GM19035 (cell line): Measurements from ENCODE around the gene SPTLC3.

Experiments
- ATAC-seq: cut with Tn5 transposase; IDR thresholded peaks from one replicate; pipeline ENCODE4 v1.9.1; 2021; ENCODE audit not compliant: unreplicated experiment

The SPTLC3 gene

DNA sequence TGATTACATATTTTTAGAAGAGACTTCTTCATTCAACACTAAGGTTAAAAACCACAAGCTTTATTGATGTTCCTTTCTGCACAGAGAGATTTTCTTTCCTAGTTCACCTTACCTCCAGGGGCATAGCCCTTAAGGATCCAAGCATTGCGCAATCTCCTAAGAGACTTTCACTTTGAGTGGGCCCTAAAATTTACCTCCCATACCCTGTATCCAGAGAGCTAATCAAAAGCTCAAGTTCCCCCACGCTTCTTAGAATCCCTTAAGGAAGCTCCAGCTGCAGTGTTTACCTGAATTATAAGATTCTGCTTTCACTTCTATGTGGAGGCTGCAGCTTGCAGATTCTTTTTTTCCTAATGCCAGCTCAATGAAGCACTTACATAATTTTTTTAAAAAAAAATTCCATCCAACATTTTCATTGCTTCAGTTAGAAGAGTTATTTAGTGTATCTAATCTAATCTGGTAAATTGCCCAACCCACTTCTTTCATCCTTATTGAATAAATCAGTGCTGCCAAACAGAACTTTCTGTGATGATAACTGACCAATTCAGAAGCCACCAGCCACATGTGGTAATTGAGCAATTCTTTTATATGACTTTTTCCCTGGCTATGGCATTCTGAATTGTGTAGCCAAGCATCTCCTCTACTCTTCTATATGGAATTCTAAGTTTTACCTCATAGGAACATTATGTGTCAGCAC, 24.6 kb upstream of the SPTLC3 start:
- no peak for ATAC-seq

DNA sequence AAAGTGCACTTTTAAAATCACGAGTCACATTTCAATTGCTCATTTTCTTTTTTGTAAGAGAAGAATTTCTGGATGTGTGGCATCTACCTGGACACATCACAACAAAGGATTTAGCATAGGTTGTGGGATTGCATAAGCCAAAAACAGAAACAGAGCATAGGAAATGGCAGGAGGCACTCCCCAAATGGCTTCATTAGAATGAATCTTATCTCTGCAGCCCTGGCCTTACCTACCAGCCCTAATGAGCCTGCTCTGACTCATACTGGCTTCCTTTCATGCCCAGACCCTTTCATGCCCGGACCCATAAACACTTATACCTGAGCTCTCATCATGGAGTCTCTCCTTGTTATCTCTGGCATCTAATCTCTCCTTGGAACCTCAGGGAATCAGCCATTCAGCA, 23.9 kb upstream of the SPTLC3 start:
- no peak for ATAC-seq

DNA sequence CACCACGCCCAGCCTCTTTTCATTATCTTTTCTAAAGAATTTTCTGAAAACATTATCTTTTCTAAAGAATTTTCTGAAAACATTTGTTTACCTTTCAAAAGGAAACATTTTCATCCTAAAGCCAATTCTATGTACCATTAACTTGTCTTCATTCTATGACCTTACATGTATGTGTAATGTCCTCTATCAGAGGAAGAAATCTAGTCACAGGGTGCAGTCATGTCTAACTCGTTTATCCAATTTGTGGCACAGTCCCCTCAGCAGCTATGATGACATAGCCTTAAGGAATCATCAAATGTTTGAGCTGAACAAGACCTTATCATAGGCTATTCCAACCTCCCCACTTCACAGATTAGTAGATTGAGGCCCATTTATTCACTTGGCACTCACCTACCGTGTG, 21.5 kb upstream of the SPTLC3 start:
- no peak for ATAC-seq

DNA sequence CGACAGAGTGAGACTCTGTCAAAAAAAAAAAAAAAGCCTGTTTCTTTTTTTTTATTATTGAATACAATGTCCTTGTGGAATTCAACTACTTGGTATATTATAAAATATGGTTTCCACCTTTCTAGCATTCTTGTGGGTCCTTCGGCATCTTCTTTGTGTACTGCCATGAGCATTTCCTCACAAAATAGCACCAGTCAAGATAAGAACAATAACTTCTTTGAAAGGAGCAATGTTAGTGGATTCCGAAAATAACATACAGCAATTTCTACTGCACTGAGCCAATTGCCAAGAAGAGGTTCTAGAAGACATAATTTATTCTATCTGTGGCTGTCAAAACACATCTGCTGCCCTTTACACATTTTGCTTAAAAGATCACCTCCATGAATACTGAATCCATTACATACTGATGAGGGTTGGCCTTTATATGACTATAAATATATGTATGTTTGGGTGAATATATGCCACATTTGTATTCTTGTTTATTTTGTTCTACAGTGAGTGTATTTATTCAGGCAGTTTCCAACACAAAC, 19.1 kb upstream of the SPTLC3 start:
- ATAC-seq = no peak

DNA sequence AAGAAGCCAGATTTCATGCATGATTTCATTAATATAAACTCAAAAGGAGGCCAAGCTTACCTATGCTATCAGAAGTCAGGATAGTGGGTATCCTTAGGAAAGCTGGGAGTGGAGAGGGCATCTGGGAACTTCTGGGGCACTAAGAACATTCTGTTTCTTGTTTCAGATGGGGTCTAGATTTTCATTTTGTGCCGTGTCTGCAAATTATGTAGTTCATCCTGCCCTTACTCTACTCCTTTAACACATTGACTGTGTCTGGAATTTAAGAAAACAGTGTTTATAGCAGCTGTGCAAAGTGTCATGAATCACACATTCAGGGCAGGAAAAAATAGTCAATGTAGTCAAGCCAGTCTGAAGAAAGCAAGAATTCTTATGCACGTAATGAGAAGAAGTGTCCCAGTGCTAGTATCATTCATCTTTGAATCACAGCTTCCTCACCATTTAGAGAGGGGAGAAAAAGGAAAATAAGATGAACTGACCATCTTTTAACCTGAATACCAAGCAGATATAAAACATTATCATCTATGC, 11.6 kb upstream of the SPTLC3 start:
- ATAC-seq = no peak

DNA sequence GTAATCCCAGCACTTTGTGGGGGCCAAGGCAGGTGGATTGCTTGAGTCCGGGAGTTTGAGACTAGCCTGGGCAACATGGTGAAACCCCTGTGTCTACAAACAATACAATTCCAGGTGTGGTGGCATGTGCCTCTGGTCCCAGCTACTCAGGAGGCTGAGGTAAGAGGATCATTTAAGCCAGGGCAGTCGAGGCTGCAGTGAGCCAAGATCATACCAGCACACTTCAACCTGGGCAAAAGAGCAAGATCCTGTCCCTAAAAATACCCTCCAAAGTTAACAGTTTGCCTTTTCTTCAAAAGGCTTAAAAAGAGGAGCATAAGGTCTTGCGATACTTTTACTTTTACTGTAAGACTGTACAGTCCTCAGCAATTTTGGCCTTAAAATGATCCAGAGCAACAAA, 10.7 kb upstream of the SPTLC3 start:
- ATAC-seq = no peak

DNA sequence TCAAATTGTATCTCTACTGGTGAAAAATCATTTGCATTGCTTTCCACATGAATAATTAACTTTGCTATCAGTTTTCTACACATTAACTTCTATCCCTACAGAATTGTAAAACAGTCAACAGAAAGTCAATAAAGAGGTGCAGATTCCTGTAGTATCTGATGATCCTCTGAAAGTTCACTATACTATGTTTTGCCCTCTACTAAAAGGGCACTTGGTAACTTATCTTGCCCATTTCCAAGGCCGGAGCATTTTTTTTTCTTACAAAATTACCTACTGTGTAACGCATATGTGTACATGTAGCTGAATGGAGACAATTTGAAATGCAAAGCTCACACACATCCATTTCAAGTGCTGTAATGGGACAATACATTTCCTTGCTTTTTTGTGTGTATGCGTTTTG, 9.6 kb upstream of the SPTLC3 start:
- no peak for ATAC-seq

DNA sequence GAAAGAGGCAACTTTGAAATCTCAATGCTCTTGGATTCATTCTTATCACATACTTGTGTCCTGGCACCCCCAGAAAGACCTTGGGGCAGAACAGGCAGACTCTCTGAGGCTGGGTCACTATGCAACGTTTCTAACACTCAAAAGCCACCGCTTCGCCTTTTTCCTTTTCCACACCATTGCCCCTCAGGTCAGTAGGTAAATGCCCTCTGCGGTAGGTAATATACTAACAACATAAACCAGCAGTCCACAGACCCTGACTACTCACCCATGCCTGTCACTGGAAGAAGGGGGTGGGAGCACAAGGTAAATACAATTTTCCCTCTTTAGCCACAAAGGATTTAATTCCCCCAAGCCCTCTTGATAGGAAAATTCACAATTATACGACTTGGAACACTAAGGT, 6.5 kb upstream of the SPTLC3 start:
- ATAC-seq = no peak

DNA sequence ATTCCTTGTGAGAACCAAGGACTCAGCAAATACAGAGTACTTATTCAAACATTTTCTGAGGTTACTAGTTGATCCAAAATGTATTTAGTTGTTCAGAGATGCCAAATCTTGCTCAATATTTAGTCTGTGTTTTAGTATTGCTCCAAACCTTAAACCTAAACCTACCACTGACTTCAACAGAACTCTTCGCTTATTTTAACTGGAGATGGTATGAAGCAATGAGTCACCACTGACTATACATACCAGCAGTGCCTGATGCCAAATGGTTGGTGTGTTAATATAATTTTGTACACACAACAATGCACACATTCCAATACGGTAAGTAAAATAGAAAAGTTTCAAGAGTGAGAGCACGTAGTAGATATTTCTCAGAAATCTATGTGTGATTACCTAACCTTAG, 1.9 kb upstream of the SPTLC3 start:
- no peak for ATAC-seq

DNA sequence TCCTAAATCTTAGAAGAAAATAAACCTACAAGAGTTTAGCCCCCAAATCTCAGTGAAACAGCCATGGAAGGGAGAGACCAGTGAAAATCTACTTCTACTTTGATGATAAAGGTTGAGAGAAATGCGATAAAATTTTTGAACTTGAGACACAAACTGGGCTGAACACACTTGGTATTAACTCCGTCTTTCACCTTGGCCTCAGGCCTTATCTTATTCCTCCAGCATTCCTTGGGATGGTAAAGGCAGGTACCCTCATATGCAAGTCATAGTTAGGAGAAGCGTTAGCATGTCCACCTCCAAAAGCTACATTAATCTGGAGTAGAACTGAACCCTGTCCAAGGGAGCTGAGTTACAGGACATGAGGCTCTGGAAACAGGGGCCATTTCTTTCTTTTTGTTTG, 1.2 kb upstream of the SPTLC3 start:
- no peak for ATAC-seq

DNA sequence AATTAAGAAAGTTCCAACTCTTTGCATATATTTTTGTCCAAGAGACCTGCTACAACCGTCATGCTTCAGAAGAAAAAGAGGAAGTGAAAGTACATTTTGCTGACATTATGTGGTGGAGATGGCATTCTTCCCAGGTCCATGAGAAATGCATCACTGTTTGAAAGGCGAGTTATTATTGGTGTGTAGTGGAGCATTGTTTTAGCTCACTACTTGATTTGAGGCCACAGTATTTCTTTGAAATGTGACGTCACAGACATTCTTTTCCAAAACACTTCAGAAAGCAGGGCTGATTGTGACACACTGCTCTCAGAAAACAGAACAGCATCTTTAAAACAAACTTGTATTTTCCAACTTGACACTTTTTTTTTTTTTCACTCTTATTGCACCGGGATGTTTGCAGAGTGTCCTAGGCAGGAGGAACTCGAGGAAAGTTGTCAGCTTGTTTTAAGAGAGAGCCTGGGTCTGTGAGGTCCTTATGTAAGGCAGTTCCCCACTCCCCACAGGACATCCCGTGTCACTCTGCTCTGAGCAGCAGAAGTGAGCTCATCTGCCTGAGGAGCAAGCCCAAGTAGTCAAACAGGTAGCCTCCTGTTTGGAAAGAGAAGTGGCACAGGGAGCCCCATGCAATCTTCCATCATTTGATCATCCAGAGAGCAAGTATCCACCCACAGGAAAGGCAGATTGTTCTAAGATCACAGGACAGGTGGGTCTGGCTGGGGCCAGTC, 1.1 kb downstream of the SPTLC3 start:
- peak; percentile 92 for ATAC-seq

DNA sequence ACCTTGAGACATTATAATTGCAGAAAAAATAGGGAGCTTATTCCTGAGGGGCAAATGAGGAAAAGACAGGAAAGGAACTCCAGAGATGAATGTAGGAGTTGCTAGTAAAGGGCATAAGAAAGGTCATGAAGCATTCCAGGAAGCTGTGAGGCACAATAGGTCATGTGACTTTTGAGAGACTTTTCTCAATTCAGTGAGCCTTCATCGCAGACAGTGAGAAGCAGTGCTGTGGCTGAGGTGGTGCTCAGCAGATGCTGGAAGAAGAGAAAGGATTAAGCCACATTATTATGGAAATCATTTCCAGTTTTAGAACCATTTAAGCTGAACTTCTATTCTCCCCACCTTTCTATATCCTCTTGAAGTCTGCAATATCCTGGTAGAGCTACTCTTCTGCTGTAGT, 4.1 kb downstream of the SPTLC3 start:
- ATAC-seq = no peak

DNA sequence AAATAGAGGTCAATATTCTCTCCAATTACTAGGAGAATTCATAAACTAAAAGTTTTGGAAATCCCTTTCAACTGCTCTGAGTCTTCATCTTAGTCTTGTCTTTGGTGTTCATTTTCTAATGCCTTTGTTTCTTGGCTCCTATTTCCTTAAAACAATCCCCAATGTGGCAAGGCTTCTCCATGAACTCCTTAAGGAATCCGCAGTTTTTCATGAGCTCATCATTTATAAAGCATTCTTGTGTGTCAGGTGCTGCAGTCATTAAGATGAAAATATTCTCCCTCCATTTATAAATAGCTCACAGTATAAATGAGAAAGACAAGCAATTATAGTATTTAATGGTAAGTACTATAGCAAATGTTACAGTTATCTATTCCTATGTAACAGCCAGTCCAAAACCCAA, 4.6 kb downstream of the SPTLC3 start:
- no peak for ATAC-seq

DNA sequence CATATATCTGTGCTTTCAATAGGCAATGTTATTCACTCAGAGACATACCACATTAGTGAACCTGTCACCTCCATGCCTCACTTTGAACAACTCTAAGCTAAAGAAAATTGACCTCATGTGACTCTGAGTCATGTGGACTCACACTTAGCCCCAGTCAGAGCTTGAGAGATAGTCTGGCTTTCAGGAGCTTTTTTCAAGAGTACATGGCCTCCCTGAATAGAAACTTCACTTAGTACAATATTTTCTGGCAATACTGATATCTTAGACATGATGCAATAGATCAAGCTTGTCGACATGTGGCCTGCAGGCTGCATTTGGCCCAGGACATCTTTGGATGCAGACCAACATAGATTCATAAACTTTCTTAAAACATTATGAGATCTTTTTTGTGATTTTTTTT, 8.5 kb downstream of the SPTLC3 start:
- no peak for ATAC-seq

DNA sequence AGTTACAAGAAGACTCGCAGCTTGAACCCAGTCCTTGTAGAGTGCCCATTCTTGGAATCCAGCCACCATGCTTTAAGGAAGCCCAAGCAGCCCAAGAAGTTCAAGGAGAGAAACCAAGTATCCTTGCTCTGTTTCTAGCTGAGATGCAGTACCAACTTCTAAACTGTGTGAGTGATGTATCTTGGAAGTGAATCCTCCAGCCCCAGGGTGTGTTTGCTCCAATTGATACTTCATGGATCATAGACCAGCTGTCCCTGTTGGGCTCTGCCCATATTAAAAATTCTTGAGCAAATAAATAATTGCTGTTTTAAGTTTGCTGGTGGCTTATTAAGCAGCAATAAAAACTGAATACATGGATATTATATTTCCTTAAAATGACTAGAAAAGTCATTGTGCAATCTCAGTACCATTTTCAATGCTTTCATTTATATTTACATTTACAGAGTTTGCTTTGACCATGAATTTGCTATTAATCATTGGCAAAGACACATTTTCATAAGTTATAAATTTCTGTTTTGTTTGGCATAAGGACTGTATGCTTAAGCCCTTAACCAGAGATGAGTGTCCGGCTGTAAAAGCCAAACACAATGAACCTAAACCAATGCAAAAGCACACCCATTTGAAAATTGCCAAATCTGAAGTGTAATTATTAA, 9.2 kb downstream of the SPTLC3 start:
- no peak for ATAC-seq

DNA sequence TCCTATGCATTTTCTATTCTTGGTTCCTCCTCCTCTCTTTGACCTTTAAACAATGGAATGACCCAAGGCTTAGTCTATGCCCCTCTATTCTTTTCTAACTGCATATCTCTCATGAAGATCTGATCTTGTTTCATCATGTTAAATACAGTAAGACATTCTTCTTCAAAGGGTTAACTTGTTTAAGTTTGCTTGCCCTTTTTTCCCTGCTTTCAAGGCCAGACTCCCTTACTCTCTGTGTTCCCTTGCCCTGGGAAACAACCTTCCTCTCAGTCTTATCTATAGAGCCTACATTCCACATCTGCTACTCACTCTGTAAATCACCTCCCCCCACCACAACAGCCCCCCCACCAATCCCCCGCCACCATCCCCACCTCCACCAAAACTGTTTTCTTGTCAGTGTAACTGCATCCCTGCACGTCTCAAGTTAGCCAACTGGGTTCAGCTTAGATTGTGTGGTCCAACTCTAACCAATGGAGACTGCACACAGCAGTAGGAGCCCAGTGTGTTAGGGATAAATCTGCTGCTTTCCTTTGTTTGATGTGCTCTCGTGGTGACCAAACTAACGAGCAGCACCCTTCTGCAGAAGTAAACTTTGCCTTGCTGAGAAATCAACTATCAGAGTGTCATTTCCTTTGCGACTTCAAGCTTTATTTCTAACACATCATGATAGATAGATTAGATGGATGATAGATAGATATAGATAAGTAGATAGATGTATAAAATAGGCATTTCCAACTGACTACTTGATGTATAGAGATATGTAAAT, 12.6 kb downstream of the SPTLC3 start:
- ATAC-seq = no peak

DNA sequence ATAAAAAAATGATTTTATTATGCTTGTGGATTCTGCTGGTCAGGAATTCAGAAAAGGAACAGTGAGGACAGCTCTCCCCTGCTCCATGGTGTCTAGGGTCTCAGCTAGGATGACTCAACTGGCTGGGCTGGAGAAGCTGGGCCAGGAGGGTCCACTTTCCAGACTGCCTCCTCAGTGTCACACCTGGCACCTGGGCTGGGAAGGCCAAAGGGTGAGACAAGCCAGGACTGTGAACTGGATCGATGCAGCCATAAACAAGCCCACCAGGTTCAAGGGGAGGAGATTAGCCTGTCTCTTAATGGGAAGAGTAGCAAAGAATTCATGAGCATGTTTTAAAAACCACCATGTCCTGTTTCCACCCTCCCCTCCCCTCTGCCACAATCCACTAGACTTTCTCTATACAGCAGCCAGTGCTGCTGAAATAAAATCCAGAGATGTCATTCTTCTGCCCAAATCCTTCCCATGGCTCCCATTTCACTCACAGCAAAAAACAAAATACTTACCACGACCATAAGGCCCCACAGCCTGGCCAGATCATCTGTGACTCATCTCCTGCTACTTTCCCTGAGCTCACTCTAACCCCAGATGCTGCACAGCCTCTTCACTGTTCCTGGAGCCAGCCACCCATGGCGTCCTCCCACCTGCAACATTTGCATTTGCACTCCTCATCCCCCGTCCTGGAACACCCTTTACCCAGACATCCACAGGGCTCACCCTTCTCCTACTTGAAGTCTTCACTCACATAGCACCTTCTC, 13.8 kb downstream of the SPTLC3 start:
- no peak for ATAC-seq

DNA sequence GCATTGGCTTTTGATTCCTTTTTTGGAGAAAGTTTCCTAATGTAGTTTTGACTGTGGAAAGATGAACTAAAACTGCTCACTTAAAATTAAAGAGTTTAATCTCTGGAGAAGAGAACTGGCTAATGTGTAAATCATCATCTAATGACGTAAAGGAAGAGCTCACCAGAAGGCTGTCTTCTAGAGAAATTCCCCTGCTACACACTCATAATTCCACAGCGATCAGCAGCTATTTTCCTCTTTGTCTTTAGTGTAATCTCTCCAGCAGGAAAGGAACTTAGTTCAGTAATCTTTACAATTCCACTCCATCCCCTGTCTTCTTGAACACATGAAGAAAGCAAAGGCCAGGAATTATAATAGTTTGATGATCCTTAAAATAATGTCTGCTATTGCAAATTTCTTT, 15.8 kb downstream of the SPTLC3 start:
- ATAC-seq = no peak

DNA sequence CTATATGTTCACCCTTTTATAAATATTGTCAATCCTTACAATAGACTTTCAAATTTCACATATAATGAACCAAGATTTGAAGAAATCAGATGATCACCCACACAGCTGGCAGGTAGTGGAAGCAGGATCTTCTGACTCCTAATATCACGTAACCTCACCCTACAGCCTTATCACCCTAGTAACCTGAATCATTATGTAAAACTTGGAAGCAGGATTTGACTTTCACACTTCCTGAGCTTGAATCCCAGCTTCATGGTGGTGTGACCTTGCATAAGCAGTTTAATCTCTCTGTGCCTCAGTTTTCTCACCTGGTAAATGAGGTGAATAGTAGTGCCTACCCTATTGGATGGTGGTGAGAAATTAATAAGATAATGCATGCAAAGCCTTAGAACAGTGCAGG, 16.4 kb downstream of the SPTLC3 start:
- no peak for ATAC-seq

DNA sequence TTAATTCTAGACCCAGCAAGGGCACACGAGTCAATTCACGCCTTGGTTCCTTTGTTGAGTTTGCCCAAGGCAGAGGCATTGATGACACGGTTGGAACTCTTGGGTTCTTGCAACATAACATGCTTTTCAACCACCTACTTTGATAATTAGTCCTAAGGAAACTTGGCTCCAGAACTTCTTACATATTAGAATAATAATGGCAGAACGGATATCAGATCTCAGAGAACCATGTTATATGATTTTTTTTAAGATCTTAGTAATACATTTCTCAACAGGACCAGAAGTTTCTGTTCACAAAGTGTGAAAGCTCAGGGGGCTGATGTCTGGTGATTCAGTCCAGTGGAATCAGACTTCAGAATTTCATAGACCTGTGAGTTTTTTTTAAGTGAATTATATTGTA, 19.2 kb downstream of the SPTLC3 start:
- ATAC-seq = no peak
